NCI-H446 treated with DMSO at 0.1 percent for 48 hours (cell line): ENCODE results near the gene NRCAM.
"Not testable (repeated sequence)": the region's sequence is repeated elsewhere in the genome, so short reads cannot be mapped to it uniquely, and the experiment has no call there.

ENCODE experiments used
- DNase-seq: peaks from one replicate; lab custom pipeline; 2025; lab: John Stamatoyannopoulos, UW

The NRCAM gene

DNA sequence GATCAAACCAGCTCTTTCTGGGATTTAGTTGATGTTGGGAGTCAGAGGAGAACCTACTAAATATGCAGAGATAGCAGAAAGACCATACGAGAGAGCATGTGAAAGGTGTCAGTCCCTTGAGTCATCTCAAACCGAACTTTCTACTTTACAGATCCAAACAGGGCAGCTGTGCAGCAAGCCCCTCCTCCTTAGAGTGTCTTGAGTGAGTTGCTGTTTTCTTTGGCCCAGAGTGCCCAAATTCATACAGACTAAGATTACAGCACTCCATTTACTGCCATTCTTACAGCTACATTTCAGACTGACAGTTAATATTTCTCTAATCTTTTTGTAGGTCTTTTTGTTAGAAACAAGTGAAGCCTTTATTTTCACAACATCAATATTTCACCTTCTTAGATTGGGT lies 53.4 kb downstream of the NRCAM start:
- no peak for DNase-seq

DNA sequence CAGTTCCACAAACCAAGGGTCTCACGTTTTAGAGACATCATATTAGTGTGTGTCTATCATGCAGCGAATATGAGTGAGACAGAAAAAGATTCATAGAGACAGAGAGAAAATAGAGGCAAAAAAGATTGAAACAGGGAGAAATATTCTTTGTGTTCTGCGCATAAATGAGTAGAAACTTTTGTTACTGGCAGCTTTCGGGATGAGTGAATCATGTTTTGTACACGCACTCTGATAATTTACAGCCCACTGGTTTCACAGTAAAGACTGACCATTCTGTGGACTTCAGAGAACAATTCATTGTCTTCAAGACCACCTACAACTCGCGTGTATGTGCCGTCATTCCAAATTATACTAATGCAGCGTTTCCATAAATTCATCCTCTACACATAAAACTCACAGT lies 60.2 kb downstream of the NRCAM start:
- no peak for DNase-seq

DNA sequence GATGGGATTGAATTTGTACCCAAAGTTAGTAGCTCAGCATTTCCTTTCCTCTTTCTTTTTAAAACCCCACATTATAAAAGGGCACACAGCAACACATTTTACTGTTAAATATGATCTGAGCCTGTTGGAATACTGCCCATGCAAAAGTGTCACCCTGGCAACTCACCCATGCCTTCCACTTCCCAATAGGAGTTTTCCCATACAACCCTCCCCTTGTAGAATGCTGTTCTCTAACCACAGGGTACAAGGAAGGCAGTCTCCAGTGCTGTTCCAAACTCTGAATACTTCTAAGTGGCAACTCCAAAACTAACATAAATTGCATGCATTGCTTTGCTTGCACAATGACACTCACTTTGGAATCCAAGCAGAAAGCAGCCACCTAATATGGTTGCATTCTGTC lies 60.8 kb downstream of the NRCAM start:
- DNase-seq, result no peak

DNA sequence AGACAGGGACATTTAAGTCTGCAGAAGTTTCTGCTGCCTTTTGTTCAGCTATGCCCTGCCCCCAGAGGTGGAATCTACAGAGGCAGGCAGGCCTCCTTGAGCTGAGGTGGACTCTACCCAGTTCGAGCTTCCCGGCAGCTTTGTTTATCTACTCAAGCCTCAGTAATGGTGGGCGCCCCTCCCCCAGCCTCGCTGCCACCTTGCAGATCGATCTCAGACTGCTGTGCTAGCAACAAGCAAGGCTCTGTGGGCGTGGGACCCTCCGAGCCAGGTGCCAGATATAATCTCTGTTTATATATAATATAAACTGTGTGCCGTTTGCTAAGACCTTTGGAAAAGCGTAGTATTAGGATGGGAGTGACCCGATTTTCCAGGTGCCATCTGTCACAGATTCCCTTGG lies 63.1 kb downstream of the NRCAM start:
- not testable (repeated sequence) for DNase-seq

DNA sequence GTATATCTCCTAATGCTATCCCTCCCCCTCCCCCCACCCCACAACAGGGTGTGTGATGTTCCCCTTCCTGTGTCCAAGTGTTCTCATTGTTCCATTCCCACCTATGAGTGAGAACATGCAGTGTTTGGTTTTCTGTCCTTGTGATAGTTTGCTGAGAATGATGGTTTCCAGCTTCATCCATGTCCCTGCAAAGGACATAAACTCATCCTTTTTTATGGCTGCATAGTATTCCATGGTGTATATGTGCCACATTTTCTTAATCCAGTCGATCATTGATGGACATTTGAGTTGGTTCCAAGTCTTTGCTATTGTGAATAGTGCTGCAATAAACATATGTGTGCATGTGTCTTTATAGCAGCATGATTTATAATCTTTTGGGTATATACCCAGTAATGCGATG lies 68.5 kb downstream of the NRCAM start:
- not testable (repeated sequence) for DNase-seq

DNA sequence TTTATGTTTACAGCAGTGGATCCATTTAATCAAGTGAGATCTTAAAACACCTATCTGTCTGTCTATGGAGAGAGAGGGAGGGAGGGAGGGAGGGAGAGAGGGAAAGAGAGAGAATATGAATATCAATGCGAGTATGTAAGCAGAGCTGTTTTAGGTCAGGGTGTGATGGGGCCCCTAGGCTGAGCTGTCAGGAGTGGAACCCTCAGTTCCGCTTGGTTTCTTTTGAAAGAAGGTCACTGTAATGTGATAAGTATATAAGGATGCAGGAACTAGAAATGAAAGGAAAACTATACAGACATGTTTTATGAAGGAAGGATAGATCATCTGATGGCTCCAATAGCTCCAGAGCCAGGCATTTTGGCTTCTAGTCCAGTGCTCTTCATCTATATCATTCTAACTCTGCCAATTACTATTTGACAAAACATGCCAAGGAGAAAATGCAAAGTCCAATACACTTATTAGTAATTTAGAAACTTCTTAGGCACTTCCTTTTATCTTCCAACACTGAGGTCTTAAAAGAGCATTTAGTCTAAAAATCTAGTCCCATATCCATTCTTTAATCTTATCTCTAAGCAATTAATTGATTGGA lies 70.3 kb downstream of the NRCAM start:
- no peak for DNase-seq

DNA sequence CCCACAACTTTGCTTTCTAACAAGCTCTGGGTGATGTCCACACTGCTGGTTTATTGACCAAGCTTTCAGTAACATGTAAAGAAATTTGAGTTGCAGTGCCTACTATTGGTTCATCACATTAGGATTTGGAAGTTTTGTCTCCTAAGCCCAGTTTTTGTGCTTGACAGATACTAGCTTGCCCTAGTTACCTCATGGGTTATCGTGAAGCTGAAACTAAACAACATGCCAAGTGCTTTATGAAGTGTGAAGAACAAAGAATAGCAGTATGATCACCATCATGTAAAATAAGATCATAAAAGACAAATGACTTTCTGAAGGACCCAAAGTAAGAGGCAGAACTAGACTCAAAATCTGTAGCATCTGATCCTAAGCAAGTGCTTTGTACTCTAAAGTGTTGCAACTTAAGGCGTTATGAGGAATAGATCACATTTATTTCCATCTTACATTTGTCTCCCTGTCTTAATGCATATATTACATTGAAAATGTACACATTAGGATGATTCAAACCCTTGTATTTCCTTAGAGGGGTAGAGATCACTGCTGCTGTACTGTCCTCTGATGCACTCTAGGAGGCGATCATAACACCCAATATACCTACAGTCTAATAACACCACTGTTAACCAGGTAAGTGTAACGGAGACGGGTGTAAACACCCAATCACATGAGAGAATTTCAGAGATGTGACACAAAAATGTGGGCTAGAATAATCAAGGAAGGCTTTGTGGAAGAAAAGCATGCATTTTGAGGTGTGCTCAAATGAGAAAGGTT lies 71.3 kb downstream of the NRCAM start:
- no peak for DNase-seq

DNA sequence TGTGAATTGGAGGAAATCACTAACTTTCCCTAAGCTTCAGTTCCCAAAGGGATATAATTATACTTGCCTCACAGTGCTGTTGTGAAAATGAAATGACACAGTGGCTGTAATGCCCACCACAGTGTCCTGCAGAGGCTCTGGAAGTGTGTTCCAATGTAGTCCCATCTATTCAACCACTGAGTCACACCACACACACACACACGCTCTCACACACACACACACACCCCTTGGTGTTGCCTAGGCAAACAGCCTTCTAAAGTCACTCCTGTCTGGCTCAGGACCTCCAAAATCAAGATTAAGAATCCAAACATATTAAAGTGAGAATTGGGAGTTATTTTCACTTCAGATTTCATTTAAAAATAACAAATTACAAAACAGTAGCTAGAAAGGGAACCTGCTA lies 73.3 kb downstream of the NRCAM start:
- DNase-seq, result no peak

DNA sequence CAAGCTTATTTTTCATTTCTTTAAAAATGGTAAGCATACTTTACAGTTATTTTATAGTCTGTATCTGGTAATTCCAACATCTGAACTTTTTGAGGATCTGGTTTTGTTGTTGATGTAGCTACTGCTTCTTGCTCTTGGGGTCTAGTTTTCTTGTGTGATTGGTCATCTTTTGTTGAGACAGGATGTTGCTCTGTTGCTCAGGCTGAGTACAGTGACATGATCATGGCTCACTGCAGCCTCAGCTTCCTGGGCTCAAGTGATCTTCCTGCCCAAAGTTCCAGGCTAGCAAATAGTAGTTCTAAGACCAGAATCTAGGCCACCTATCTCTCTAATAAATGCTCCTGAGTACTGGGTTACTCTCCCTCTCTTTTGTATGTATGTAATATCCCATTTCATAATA lies 75.7 kb downstream of the NRCAM start:
- no peak for DNase-seq

DNA sequence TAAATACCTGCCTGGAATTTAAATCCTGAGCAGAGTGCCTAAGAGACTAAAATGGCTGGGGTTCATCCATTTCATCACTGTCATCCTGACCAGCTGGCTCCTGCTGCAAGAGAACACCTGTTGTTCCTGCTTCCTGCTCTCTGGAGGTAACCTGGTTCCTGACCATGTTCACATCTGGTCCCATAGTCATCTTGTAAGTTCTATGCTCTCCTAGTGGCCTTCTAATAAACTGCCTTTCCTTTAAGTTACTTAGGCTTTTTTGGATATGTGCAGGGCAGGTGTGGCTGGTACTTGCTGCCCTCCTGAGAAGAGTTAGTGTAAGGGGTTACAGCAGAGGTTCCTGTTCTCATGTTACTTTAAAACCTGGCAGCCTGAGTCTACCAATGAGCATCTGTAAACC lies 80.0 kb downstream of the NRCAM start:
- DNase-seq, result no peak

DNA sequence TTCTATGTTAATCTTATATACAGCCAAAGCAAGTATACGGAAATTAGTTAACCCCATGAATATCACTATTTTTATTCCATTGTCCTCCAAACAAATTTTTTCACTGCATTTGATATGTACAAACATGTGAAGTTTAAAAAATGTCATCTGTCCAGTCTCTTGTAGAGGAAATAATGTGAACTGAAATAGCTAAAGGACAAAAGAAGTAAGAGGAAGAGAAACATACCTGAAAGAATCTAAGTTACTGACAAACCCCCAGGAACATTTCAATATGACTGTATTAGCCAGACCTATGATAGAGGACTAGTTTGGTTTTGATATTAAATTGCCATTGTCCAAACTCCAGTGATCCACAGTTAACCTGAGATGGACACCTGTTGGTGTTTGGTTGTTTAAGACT lies 80.6 kb downstream of the NRCAM start:
- DNase-seq, result no peak

DNA sequence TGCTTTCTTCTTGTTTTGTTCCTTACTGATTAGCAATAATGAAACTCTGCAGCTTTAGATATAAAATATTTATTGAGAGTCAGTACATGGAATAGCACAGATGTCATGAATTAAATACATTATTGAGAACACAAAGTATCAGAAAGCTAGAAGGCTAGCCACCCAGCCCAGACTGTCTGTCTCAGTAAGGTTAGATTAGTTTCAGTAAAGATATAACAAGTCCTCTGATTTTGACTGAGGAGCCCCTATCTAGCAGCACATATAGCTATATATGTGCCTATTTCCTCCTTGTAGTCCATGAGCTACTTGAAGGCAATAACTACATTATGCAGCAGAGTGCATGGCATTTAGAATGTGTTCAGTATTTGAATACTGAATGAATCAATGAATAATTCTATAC lies 81.3 kb downstream of the NRCAM start:
- DNase-seq, result no peak

DNA sequence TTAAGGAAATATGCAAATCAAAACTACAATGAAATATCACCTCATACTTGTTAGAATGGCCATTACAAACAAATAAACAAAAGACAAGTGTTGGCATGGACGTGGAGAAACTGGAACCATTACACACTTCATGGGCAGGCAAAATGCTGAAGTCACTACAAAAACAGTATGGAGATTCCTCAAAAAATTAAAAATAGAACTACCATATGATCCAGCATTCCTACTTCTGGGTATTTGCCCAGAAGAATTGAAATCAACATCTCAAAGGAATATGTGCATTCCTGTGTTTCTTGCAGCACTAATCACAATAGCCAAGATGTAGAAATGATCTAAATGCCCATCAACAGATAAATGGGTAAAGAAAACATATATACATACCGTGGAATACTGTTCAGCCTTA lies 83.6 kb downstream of the NRCAM start:
- no peak for DNase-seq

DNA sequence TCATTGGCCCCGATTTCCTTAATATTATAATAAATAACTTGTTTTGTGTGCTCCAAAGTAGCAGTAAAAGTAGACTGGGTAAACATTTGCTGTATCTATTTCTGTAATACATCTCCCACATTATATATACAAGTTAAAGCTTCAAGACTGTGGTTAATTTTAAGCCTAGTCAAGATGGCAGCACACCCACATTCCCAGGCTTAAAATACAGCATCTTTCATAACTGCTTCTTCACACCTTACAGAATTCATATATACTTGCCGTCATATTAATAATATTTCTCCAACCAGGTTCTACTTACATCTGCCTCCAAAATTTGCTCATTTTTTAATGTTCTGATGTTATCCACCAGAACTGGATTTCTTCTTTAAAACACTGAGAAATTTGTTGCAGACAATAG lies 85.6 kb downstream of the NRCAM start:
- no peak for DNase-seq

DNA sequence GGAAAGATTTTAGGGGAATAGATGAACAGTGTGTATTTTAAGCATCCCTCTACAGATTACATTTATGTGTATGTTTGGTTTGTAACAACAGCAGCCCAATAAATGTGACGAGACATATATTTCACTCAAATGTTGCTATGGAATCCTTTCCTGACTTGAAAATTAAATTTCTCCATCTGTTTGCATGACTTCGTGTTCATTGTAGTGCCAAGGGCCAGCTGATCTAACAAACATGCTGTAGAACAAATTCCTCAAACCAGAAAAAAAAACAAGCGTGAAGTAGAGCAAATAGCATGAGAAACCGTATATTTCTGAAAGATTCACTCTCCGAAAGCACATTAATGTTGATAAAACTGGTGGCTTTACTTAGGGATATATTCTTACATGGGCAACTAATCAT lies 87.8 kb downstream of the NRCAM start:
- DNase-seq, result no peak

DNA sequence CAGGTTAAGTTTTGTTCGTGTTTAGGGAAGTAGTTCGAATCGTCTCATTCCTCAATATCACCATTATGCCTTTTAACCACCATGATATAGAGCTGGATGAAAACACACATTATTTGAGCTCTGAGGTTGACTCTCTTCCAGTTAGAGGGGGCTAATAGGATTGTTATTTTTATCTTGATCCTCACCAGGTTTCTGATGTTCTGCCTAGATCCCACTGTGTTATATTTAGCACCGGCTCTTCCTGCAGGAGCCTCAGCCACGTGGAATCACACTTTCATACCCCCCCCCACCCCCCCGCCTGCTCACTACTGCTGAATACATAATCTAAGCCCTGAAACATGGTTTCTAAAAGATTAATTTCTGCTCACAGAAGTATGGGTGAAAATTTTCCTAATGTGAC lies 88.3 kb downstream of the NRCAM start:
- DNase-seq, result no peak

DNA sequence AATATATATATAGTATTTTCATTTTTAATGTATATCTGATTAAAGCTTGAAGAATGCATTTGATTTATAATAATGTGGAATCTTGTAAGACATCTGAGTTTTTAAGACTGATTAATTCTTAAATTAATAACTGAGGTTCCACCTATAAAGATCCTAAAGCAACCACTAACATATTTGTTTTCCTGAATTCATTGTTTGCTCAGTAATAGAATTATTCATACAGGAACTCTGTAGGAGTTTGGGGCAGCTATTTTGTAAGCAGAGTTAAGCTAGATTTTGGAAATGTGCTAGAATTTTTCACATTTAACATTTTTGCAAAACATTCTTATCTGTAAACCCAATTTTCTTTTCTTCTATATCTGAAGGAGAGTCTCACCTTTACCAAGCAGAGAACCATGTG lies 88.9 kb downstream of the NRCAM start:
- DNase-seq, result no peak

DNA sequence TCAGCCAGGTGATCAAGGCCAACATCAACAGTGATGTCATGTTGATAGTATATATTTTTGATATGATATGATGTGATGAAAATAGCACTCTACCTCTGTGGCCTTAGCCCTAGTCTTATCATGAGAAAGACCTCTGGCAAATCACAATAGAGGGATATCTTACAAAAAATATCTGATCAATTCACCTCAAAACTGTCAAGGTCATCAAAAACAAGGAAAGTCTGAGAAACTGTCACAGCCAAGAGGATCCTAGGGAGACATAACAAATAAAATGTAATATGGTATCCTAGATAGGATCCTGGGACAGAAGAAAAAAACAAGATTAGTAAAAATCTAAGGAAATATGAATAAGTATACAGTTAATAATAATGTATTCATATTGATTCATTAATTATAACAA lies 92.6 kb downstream of the NRCAM start:
- no peak for DNase-seq

DNA sequence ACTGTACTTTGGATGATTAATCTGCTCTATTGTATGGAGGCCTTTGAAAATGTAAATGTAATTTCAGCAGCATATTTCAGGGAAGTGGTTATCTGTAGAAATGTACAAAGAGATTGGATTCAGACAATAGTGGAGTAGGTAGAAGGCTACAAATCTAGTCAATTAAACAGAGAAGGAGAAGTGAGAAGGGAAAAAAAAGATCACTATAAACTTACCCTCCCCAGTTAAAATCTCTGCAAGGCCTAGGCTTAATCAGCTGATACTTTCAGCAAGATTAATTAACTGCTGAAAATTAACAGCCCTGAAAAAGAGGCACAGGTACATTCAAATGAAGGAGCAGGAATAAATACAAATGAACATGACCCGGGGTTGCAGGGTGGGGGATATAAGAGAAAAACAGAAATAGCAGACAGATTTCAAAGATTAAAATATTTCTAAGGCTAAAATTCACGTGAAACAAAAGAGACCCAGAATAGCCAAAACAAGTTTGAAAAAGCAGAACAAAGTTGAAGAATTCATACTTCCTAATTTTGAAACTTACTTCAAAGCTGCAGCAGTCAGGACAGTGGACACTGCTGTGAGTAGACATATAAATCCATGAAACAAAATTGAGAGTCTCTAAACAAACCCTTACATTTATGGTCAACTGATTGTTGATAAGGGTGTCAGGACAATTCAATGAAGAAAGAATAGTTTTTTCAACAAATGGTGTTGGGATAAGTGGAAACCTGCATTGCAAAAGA lies 96.0 kb downstream of the NRCAM start:
- DNase-seq, result no peak

DNA sequence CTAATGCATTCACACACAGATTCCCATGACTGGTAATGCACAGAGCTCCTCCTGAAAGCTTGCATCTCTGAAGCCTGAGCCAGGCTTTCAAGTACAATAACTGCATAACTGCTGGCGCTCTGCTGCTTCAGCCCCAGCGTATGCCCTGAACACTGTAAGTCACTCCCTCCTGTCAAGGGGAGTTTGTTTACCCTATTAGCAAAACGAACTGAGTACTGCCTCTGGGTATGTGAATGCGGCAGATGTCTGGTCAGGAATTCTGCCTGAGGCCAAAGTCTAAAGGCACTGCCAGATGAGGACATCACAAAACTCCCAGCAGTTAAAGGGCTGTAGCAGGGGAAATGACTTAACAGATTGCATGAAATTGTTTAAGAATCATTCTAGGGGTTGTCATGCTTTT lies 97.7 kb downstream of the NRCAM start:
- peak; percentile 79 for DNase-seq

DNA sequence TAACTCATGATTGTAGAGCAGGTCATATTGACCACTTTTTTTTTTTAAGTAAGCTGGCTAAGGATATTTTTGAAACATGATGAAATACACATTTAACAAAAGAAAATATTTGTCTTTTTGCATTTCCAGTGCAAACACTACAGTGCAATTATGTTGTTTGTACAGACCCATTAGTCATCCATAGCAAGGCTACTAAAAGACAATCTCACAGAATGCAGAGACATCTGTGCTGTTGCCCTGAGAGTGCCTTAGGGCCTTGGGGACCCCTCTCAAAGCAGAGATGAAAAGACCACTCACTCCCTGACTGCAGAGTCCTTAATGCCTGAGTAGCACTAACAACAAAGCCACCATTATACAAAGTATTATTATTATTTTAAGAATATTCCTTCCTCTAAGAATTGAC lies 104.5 kb downstream of the NRCAM start:
- DNase-seq, result peak; percentile 19

DNA sequence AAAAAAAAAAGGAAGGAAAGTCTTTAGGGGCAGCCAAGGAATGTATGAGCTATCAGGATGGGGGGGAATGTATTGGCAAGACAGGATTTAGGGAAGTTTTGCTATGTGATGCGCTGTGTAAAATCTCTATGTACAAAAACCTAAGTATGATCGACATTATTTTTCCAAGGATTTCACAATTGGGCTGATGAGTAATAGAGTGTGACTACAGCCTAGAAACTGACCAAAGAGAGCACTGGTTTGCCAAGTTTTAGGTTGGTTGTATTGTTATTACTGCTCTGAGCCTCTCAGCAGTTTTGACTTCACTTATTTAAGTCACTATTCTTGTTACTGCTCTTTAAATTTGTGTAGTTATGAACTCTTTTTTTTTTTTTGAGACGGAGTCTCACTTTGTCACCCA lies 107.3 kb downstream of the NRCAM start:
- no peak for DNase-seq

DNA sequence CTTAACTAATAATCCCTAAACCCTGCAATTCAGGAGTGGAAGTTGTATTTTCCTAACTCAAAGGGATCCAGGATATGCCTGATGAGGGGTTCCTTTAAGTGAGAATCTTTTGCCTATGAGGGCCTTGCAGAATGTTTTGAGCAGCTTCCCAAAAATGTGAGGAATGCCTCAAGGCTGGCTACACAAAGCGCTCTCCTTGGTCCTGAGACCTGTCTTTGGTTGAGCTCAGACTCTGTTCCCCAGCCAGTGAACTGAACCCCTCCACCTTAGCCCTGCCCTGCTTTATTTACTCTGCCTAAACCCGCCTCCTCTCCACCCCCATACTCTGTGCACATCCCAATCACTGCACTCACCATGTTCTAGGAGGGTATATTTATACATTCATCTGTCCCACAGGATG lies 108.6 kb downstream of the NRCAM start:
- no peak for DNase-seq
